SK-N-SH (cell line): ENCODE measurements around the gene HTRA3. TPM values are rescaled to one million over a fixed set of nuclear protein-coding genes. Genes with fewer than 3 reads are reported as not detected.

Experiments
- CTCF ChIA-PET: fragments of 300-600, 350-600 bp; formaldehyde crosslinking; extraction: SDS; loops from one replicate; lab custom pipeline; 2021; lab: Yijun Ruan, JAX
- POLR2A ChIA-PET: fragments of 350-600 bp; sonication (Branson Sonifier 250); formaldehyde crosslinking; extraction: SDS; loops from one replicate; lab custom pipeline; 2020; ENCODE audit warnings: antibody characterized with exemption, inconsistent platforms; lab: Yijun Ruan, JAX
- DNase-seq: peaks from one replicate; pipeline ENCODE4 v3.0.0; 2012
- H2AFZ ChIP-seq: fragments of 200-600 bp; sonication (generic); 2 replicates; pipeline ENCODE4 v1.8.1; 2016; ENCODE audit warnings: antibody characterized with exemption, mild to moderate bottlenecking, low read depth
- H3F3A ChIP-seq: fragments of 200-600 bp; sonication (generic); replicated peaks from 2 replicates; pipeline ENCODE3; 2016; ENCODE audit warnings: antibody characterized with exemption, mild to moderate bottlenecking; ENCODE audit not compliant: insufficient read depth
- H3K27ac ChIP-seq, 2 experiments: fragments of 200-500 bp in 1 of 2; fragments of 200-600 bp in 1 of 2; sonication (Bioruptor generic) in 1 of 2; sonication (generic), shearing (Covaris generic) in 1 of 2; 2 replicates each; pipeline versions ENCODE4 v1.5.1 to v1.6.1; 2014 to 2016; ENCODE audit warnings: low read depth in 2 of 2, inconsistent platforms in 1 of 2, low read length in 1 of 2, mild to moderate bottlenecking in 1 of 2, mixed read lengths in 1 of 2
- H3K27me3 ChIP-seq: fragments of 200-600 bp; sonication (generic), shearing (Covaris generic); 2 replicates; pipeline ENCODE4 v1.6.1; 2016; ENCODE audit warnings: mixed run types; ENCODE audit not compliant: insufficient read depth
- H3K36me3 ChIP-seq, 2 experiments: fragments of 200-500 bp in 1 of 2; fragments of 200-600 bp in 1 of 2; sonication (Bioruptor generic) in 1 of 2; sonication (generic) in 1 of 2; replicated peaks in 1 of 2; 2 replicates each; pipeline versions ENCODE3 to v1.5.1; 2014 to 2016; ENCODE audit warnings: low read length in 1 of 2, mild to moderate bottlenecking in 1 of 2; ENCODE audit not compliant: insufficient read depth in 2 of 2, control insufficient read depth in 1 of 2
- H3K4me1 ChIP-seq, 2 experiments: fragments of 200-500 bp in 1 of 2; fragments of 200-600 bp in 1 of 2; sonication (Bioruptor generic) in 1 of 2; sonication (generic), shearing (Covaris generic) in 1 of 2; 2 replicates each; pipeline versions ENCODE4 v1.5.1 to v1.6.1; 2014 to 2016; ENCODE audit warnings: low read depth in 1 of 2, low read length in 1 of 2, mixed run types in 1 of 2; ENCODE audit not compliant: insufficient read depth in 2 of 2, control insufficient read depth in 1 of 2
- H3K4me2 ChIP-seq: fragments of 200-600 bp; sonication (generic), shearing (Covaris generic); 2 replicates; pipeline ENCODE4 v1.6.1; 2017; ENCODE audit warnings: mixed run types
- H3K4me3 ChIP-seq, 2 experiments: fragments of 200-500 bp in 1 of 2; fragments of 200-600 bp in 1 of 2; sonication (Bioruptor generic) in 1 of 2; sonication (generic), shearing (Covaris generic) in 1 of 2; 2 replicates each; pipeline versions ENCODE4 v1.5.1 to v1.8.1; 2014 to 2016; ENCODE audit warnings: low read depth in 2 of 2, inconsistent platforms in 1 of 2, low read length in 1 of 2, mild to moderate bottlenecking in 1 of 2, mixed read lengths in 1 of 2, moderate library complexity in 1 of 2
- H3K79me2 ChIP-seq: fragments of 200-600 bp; sonication (generic); 2 replicates; pipeline ENCODE4 v1.8.1; 2017; ENCODE audit warnings: mild to moderate bottlenecking; ENCODE audit not compliant: insufficient read depth
- H3K9ac ChIP-seq: fragments of 200-600 bp; sonication (generic); 2 replicates; pipeline ENCODE4 v1.6.1; 2017; ENCODE audit warnings: mixed run types
- H3K9me2 ChIP-seq: fragments of 200-600 bp; sonication (generic); 2 replicates; pipeline ENCODE4 v1.6.1; 2017; ENCODE audit warnings: mixed run types
- H3K9me3 ChIP-seq: fragments of 200-600 bp; sonication (generic); 2 replicates; pipeline ENCODE4 v1.6.1; 2017; ENCODE audit warnings: mixed run types, mild to moderate bottlenecking, moderate library complexity
- H4K20me1 ChIP-seq: fragments of 200-600 bp; sonication (generic); 2 replicates; pipeline ENCODE4 v1.6.1; 2017; ENCODE audit warnings: mild to moderate bottlenecking, mixed run types; ENCODE audit not compliant: insufficient read depth
- CHD2 ChIP-seq: fragments of 150-350 bp; IDR thresholded peaks from 2 replicates; pipeline ENCODE4 v1.6.1; 2018; ENCODE audit warnings: low read length; ENCODE audit not compliant: partially characterized antibody
- GABPA ChIP-seq: IDR thresholded peaks from 2 replicates; pipeline ENCODE4 v1.4.0; 2012; ENCODE audit warnings: low read depth, mild to moderate bottlenecking
- MXI1 ChIP-seq: IDR thresholded peaks from 2 replicates; pipeline ENCODE4 v1.6.1; 2012; ENCODE audit warnings: mild to moderate bottlenecking, low read depth, low read length, improper control_type of control experiment
- NRF1 ChIP-seq: IDR thresholded peaks from 2 replicates; pipeline ENCODE4 v1.6.1; 2012; ENCODE audit warnings: low read depth, mild to moderate bottlenecking, low read length
- POLR2AphosphoS5 ChIP-seq: IDR thresholded peaks from 2 replicates; pipeline ENCODE4 v1.6.1; 2012; ENCODE audit warnings: low read depth, low read length
- RCOR1 ChIP-seq: fragments of 150-350 bp; IDR thresholded peaks from 2 replicates; pipeline ENCODE4 v1.6.1; 2017; ENCODE audit warnings: antibody characterized with exemption, low read length
- TEAD4 ChIP-seq: IDR thresholded peaks from 2 replicates; pipeline ENCODE4 v1.4.0; 2012; ENCODE audit warnings: mild to moderate bottlenecking, borderline replicate concordance; ENCODE audit not compliant: insufficient read depth
- WGBS: methylation state at CpG from one replicate; pipeline ENCODE4 v1.1.6; 2017; ENCODE audit warnings: low lambda C conversion rate; 5-methylcytosine and 5-hydroxymethylcytosine counted together
- polyA plus RNA-seq, 3 experiments: library from polyadenylated mRNA; depleted of rRNA; stranded (reverse); fragments of >200 nt; gene quantifications; 2 replicates each; pipeline ENCODE4 v1.2.3, GENCODE V29; 2012
- TF ChIP-seq, protein P1 (sequence below): IDR thresholded peaks from 2 replicates; pipeline ENCODE4 v1.4.0; 2012; ENCODE audit warnings: low read depth, borderline replicate concordance
- TF ChIP-seq, protein P2 (sequence below): fragments of 150-350 bp; IDR thresholded peaks from 2 replicates; pipeline ENCODE4 v1.6.1; 2017; ENCODE audit warnings: antibody characterized with exemption, low read length, low read depth, borderline replicate concordance
- TF ChIP-seq, protein P3 (sequence below): fragments of 200-600 bp; sonication (generic); IDR thresholded peaks from 2 replicates; pipeline ENCODE4 v1.6.1; 2017; ENCODE audit warnings: antibody characterized with exemption, mild to moderate bottlenecking, moderate library complexity

The HTRA3 gene
- polyA plus RNA-seq, 1 of the 3 experiments (the other 2 are of a cell fraction), result 0.05 TPM

DNA sequence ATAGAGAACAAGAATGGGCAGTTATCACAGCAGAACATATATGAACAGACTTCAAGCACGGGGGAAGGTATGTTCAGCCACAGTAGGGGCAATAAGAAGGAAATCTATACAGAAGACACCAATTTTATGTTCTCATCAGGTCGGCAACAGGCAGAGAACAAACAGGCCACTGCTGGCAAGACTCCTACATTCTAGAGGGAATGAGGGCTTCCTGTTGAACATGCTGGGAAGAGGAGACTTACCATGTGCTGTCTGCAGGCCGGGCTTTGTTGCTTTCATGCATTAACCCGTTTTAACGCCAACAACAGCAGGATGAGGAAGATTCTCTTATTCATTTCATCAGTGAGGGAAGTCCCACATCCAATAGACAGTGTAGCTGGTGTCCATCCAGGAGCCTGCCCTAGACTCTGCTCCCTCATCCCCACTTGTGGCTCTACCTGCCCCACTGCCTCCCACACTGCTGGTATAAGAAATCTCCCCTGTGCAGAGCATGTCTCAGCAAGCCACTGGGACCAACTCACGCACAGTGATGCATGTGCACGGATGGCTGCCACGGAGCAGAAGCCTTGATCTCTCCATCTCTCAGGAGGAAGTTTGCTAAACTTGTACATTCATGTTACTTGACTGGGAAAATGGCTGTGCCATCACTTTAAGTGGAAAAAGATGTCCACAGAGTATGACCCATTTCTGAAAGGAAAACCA, 86.5 kb downstream of the HTRA3 start:
- ChIA-PET POLR2A (no interaction called here), CTCF (no interaction called here)
- Histone ChIP-seq H3K27ac (peak overlapping the region in 1 of 2 experiments; percentile 75; a peak in 1 of 4 replicates), H3K36me3 (no peaks in the 10 kb centered on the region), H3K9me2 (no peaks in the 10 kb centered on the region), H3F3A (peaks cover 3% of the 10 kb centered on the region), H3K4me1 (peaks cover 0 to 18% of the 10 kb centered on the region in 2 experiments; a peak in 2 of 4 replicates), H3K4me3 (no peak overlapping the region), H2AFZ (no peak overlapping the region), H4K20me1 (no peaks in the 10 kb centered on the region), H3K79me2 (no peaks in the 10 kb centered on the region), H3K27me3 (no peaks in the 10 kb centered on the region), H3K9ac (no peak overlapping the region), H3K4me2 (no peak overlapping the region; the same call in 1 of the 2 replicates), H3K9me3 (no peaks in the 10 kb centered on the region)
- no peak for TF ChIP-seq TEAD4
- TF ChIP-seq, protein P1, sequence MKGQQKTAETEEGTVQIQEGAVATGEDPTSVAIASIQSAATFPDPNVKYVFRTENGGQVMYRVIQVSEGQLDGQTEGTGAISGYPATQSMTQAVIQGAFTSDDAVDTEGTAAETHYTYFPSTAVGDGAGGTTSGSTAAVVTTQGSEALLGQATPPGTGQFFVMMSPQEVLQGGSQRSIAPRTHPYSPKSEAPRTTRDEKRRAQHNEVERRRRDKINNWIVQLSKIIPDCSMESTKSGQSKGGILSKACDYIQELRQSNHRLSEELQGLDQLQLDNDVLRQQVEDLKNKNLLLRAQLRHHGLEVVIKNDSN, result no peak
- no peak for TF ChIP-seq POLR2AphosphoS5
- no peak for TF ChIP-seq GABPA
- TF ChIP-seq, protein P2, sequence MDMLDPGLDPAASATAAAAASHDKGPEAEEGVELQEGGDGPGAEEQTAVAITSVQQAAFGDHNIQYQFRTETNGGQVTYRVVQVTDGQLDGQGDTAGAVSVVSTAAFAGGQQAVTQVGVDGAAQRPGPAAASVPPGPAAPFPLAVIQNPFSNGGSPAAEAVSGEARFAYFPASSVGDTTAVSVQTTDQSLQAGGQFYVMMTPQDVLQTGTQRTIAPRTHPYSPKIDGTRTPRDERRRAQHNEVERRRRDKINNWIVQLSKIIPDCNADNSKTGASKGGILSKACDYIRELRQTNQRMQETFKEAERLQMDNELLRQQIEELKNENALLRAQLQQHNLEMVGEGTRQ, result no peak
- TF ChIP-seq, protein P3, sequence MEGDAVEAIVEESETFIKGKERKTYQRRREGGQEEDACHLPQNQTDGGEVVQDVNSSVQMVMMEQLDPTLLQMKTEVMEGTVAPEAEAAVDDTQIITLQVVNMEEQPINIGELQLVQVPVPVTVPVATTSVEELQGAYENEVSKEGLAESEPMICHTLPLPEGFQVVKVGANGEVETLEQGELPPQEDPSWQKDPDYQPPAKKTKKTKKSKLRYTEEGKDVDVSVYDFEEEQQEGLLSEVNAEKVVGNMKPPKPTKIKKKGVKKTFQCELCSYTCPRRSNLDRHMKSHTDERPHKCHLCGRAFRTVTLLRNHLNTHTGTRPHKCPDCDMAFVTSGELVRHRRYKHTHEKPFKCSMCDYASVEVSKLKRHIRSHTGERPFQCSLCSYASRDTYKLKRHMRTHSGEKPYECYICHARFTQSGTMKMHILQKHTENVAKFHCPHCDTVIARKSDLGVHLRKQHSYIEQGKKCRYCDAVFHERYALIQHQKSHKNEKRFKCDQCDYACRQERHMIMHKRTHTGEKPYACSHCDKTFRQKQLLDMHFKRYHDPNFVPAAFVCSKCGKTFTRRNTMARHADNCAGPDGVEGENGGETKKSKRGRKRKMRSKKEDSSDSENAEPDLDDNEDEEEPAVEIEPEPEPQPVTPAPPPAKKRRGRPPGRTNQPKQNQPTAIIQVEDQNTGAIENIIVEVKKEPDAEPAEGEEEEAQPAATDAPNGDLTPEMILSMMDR, result no peak
- TF ChIP-seq NRF1, result no peak
- TF ChIP-seq CHD2, result no peak
- no peak for TF ChIP-seq MXI1
- no peak for TF ChIP-seq RCOR1
- 56% methylated on average over 8 of the region's 8 CpGs for WGBS
- no peak for DNase-seq

Other genes with a start within 250 kb of the HTRA3 start
- gene ABLIM2, start 110.9 kb upstream of the HTRA3 start, polyA plus RNA-seq (2012; rRNA removed), result 0.53 and 0.80 TPM in 2 replicates
- 2.7 and 2.9 TPM in 2 replicates for gene SH3TC1, start 70.5 kb upstream of the HTRA3 start, polyA plus RNA-seq (2012; rRNA removed)
- 7.0 and 8.4 TPM in 2 replicates for gene ACOX3, start 171.0 kb downstream of the HTRA3 start, polyA plus RNA-seq (2012; rRNA removed)
- 6.0 and 6.9 TPM in 2 replicates for gene TRMT44, start 171.0 kb downstream of the HTRA3 start, polyA plus RNA-seq (2012; rRNA removed)